ENCODE results near the gene ZNF608.

DNA sequence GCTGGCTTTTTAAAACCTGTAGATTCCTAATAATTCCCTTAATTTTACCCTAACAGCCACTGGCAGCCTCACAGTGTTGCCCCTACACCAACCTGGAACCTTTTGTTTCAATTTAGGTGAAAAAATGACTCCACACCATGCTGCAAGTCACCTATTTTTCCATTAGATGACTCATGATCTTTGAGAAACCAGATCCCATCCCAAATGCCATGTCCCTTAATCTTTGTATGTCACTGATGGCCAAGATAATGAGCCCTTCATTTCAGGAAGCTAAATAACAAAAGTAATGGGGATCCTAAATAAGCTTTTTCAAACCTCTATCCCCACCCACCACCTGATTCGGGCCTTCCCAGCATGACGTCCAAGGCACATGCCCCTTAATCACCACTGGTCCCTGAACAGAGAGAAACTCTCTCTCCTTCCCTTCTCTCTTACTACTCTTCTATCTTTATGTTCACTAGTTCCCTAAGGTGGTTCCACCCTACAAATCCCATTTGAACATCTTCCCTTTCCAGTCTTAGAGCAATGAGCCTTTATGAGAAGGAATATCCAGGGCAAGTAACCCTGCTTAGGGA is 33.6 kb downstream of the ZNF608 start:
- TF ChIP-seq, protein P1, sequence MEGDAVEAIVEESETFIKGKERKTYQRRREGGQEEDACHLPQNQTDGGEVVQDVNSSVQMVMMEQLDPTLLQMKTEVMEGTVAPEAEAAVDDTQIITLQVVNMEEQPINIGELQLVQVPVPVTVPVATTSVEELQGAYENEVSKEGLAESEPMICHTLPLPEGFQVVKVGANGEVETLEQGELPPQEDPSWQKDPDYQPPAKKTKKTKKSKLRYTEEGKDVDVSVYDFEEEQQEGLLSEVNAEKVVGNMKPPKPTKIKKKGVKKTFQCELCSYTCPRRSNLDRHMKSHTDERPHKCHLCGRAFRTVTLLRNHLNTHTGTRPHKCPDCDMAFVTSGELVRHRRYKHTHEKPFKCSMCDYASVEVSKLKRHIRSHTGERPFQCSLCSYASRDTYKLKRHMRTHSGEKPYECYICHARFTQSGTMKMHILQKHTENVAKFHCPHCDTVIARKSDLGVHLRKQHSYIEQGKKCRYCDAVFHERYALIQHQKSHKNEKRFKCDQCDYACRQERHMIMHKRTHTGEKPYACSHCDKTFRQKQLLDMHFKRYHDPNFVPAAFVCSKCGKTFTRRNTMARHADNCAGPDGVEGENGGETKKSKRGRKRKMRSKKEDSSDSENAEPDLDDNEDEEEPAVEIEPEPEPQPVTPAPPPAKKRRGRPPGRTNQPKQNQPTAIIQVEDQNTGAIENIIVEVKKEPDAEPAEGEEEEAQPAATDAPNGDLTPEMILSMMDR (IDR thresholded peaks at IDR 0.05), result no peak
- TF ChIP-seq POLR2A (IDR thresholded peaks at IDR 0.05) (no peak), POLR2AphosphoS5 (IDR thresholded peaks at IDR 0.05) (no peak), EP300 (IDR thresholded peaks at IDR 0.05) (no peak)

Measured in gastroesophageal sphincter (tissue), 3 donors.